Choroid plexus epithelial cell (primary cell): ENCODE data around the gene MRPS27.

Source experiments
- DNase-seq: peaks from one replicate; pipeline ENCODE4 v3.0.0-alpha.2; 2010; ENCODE audit warnings: low read depth
- H3K4me3 ChIP-seq: 2 replicates; pipeline ENCODE4 v1.5.1; 2011; ENCODE audit warnings: low read depth, mild to moderate bottlenecking, control low read depth, low read length, moderate library complexity
- CTCF ChIP-seq: conservative IDR thresholded peaks from 2 replicates; pipeline ENCODE4 v1.5.1; 2011; ENCODE audit warnings: low read depth, mild to moderate bottlenecking, control low read depth, inconsistent platforms, low read length, moderate library complexity

MRPS27 gene

GRCh38 chr5:72223371-72223770 lies 96.7 kb downstream of the MRPS27 start:
- no peak overlapping the region for H3K4me3 ChIP-seq
- TF ChIP-seq CTCF, result no peak
- DNase-seq, result no peak

GRCh38 chr5:72222521-72222920 lies 97.5 kb downstream of the MRPS27 start:
- no peak overlapping the region for H3K4me3 ChIP-seq
- TF ChIP-seq CTCF, result no peak
- DNase-seq, result no peak

GRCh38 chr5:72221541-72221940 lies 98.5 kb downstream of the MRPS27 start:
- no peak overlapping the region for H3K4me3 ChIP-seq
- no peak for TF ChIP-seq CTCF
- DNase-seq, result no peak

- no peak for TF ChIP-seq CTCF
- H3K4me3 ChIP-seq, result no peak overlapping the region
- DNase-seq, result no peak
Measured at GRCh38 chr5:72221099-72221498, 98.9 kb downstream of the MRPS27 start.

GRCh38 chr5:72216756-72217155 lies 103.3 kb downstream of the MRPS27 start:
- DNase-seq, result no peak
- no peak for TF ChIP-seq CTCF
- no peak overlapping the region for H3K4me3 ChIP-seq

- TF ChIP-seq CTCF, result no peak
Measured at GRCh38 chr5:72214168-72214567, 105.9 kb downstream of the MRPS27 start.

GRCh38 chr5:72213482-72213881 lies 106.6 kb downstream of the MRPS27 start:
- TF ChIP-seq CTCF, result no peak
- DNase-seq, result no peak
- no peak overlapping the region for H3K4me3 ChIP-seq

More at GRCh38 chr5:72214168-72214567, 105.9 kb downstream of the MRPS27 start:
- H3K4me3 ChIP-seq, result no peak overlapping the region
- no peak for DNase-seq
